Glomerular endothelial cell (primary cell): ENCODE results near the gene UTS2B. TPM values are rescaled to one million over a fixed set of nuclear protein-coding genes. Genes with fewer than 3 reads are reported as not detected.

Experiments used
- DNase-seq: peaks from one replicate; pipeline ENCODE4 v3.0.0-alpha.2; 2011; ENCODE audit warnings: low read depth, low spot score; ENCODE audit errors: extremely low read depth
- total RNA-seq: library from RNA; depleted of rRNA; stranded (reverse); fragments of >200 nt; gene quantifications from 2 replicates; pipeline ENCODE4 v1.2.3, GENCODE V29; 2015

The UTS2B gene
- total RNA-seq, 1 donor from 2014 or later: 0.29 TPM

DNA sequence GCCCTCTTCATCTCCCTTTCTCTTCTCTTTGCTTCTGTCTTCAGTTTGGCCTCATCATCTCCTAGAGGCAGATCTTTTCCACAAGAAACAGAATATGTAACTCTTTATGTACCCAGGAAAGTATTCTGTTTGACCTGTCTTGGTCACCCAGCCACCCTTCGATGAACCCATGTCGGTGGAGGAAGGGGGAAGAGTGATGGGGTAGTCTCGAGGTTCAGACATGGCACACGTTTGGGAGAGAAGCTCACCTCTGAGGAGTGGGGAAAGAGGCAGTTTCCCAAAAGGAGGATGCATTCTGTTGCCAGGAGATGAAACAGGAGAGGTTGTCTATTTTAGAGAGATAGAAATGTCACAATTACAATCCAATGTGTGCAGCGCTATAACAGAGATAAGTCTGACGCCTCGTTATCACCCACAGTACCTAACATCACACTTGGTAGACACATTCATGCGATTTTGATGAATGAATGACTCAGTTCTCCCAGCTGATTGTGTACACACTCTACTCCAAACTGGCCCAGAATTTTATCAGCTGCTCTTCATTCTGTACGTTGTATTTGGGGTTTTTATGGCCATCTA, 1.9 kb downstream of the UTS2B start:
- DNase-seq: no peak

DNA sequence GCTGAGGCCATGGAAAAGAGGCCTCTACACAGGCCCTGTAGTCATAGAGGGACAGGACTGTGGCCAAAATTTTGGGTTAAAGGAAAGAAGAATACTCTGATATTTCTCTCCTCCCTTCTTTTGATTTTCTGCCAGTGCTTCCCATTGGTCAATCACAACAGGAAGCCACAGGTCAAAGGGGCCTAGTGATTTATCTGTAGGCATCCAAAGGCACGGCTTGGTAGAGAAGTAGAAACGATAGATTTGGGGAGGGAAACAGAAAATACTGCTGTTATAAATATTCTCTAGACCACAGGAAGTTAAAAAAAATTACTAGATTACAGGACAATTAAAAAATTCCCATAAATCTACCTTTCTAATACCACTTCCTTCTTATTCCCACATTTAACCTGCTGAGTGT, 2.8 kb downstream of the UTS2B start:
- DNase-seq: no peak

- no peak for DNase-seq
These were observed 5.4 kb downstream of the UTS2B start for GRCh38 chr3:191324936-191325335.

GRCh38 chr3:191321019-191321767, 9.1 kb downstream of the UTS2B start:
- no peak for DNase-seq

DNA sequence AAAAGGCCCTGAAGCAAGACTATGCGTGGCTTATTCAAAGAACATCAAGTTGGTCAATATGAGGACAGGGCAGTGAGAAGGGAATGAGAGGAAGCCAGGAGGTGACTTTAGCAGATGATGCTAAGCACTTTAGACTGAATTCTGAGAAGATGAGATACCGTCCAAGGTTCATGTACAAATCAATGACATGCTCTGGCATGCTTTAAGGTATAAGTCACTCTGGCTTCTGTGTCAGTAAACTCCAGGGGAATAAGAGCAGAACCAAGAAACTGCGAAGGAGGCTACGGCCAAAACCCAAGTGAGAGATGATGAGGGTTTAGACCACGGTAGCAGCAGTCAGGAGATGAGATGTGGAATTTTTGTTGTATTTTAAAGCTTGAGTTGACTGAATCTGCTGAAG, 10.0 kb downstream of the UTS2B start:
- DNase-seq: no peak

DNA sequence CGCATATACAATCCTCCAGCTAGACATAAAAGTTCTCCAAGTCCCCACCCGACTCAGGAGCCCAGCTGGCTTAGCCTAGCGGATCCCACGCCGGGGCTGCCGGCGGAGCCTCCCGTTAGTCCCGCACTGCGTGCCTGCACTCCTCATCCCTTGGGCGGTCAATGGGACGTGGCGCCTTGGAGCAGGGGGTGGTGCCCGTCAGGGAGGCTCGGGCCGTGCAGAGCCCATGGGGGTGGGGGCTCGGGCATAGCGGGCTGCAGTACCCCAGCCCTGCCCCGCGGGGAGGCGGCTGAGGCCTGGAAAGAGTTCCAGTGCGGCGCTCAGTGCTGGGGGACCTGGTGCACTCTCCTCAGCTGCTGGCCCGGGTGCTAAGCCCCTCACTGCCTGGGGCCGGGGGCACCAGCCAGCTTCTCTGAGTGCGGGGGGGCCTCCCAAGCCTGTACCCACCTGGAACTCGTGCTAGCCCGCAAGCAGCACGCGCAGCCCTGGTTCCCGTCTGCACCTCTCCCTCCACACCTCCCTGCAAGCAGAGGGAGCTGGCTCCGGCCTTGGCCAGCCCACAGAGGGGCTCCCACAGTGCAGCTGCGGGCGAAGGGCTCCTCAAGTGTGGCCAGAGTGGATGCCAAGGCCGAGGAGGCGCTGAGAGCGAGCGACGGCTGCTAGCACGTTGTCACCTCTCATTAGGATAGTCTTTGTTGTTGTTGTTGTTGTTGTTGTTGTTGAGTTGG, 13.3 kb downstream of the UTS2B start:
- DNase-seq: no peak

DNA sequence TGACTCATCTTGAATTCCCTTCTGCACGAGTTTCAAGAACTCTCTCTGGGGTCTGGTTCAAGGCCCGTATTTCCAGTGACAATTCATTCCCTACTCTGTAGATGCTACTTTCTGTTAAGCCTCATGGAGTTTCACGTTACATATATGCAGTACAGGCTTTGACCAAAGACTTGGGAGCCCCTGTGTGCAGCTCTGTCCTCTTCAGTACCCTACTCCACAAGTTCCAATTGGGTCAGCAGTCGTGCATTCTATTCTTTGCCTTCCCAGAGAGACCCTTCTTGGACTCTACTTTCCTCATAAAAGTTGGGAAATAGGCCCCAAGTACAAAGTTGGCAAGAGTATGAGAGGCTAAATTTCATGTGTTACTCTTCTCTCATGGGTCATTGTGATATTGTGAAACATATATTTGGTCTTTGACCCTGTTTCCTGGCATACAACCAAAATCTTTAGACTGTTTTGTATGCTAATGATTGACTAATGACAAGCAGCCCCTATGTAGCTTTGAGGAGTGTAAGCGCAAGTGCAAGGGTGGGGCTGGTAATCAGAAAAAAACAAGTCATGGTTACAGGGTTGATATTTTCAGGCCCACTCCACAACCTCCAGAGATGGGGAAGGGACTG, 16.1 kb downstream of the UTS2B start:
- DNase-seq: no peak

DNA sequence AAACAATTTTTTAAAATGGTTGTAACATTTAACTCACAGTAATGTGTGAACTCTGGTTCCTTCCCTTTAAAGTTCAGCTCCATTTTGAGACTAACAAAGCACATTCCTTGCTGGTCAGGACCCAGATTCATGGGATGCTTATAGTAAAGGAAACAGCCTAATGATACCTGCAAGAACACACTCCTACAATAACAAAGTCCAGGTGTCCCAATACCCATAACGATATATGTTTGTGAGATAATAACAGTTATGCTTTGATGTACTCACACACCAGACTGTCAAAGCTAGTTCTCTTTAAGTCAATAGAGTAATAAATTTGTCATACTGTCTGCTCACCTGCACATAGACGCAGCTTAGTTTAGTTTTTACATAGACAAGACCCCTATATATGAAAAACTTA, 17.0 kb downstream of the UTS2B start:
- DNase-seq: no peak

- no peak for DNase-seq
These were observed 23.0 kb downstream of the UTS2B start for GRCh38 chr3:191307341-191307740.

DNA sequence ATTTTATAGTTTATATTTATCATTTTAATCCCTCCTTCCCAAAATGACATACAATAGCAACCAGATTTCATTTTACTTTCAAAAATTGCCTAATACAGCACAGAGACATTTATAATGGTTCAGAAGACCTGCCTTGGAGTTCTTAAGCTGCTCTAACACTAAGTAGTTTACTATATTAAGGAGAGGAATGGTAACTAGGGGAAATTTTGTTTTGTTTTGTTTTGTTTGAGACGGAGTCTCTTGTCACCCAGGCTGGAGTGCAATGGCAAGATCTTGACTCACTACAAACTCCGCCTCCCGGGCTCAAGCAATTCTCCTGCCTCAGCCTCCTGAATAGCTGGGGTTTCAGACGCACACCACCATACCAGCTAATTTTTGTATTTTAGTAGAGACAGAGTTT, 23.9 kb downstream of the UTS2B start:
- no peak for DNase-seq

- no peak for DNase-seq
These were observed 26.7 kb downstream of the UTS2B start for GRCh38 chr3:191303596-191303995.

GRCh38 chr3:191302451-191302850, 27.9 kb downstream of the UTS2B start:
- DNase-seq: no peak

GRCh38 chr3:191301782-191302411, 28.4 kb downstream of the UTS2B start:
- no peak for DNase-seq

GRCh38 chr3:191301017-191301416, 29.3 kb downstream of the UTS2B start:
- no peak for DNase-seq

GRCh38 chr3:191300422-191300821, 29.9 kb downstream of the UTS2B start:
- DNase-seq: no peak

GRCh38 chr3:191298846-191299245, 31.5 kb downstream of the UTS2B start:
- DNase-seq: no peak

GRCh38 chr3:191296041-191296541, 34.2 kb downstream of the UTS2B start:
- no peak for DNase-seq

DNA sequence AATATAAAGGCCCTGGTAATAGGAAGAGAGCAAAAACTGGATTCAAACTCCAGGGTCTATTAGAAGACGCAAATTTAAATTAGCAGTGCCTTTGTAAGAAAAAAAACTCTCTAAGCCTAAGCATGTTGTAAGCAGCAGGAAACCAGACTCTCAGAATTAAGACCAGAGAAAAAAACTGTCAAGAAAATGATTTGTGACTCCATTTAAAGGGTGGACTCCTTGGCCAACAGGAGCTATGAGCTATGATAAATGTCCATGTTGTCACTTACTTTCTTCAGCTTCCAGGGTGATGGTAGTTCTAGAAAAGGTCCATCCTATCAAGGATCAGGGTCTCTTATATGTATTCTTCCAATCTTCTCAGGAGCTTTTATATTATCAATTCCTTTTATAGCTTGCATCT, 36.0 kb downstream of the UTS2B start:
- no peak for DNase-seq

- no peak for DNase-seq
These were observed 37.9 kb downstream of the UTS2B start for GRCh38 chr3:191292243-191293015.
